PC-9 (cell line): ENCODE data around the gene LAMB4. TPM values are rescaled to one million over a fixed set of nuclear protein-coding genes. Genes with fewer than 3 reads are reported as not detected.
A peak's percentile ranks its signal among the peaks of the same experiment; 100 is the strongest.

Source experiments
- BruUV-seq: library from RNA; stranded (reverse); fragments of 400-500 nt; replicated peaks from 2 replicates; lab custom pipeline; 2021; lab: Mats Ljungman, UMichigan
- CTCF ChIA-PET: fragments of 300-600 bp; sonication (Branson Sonifier 250); formaldehyde crosslinking; loops from one replicate; lab custom pipeline; 2022; ENCODE audit warnings: antibody characterized with exemption; lab: Charles Lee
- POLR2A ChIA-PET: fragments of 300-600 bp; sonication (Branson Sonifier 250); formaldehyde crosslinking; loops from one replicate; lab custom pipeline; 2022; ENCODE audit warnings: antibody characterized with exemption; ENCODE audit not compliant: unreplicated experiment; lab: Charles Lee
- DNase-seq, 2 experiments: peaks; one replicate each; pipeline versions ENCODE4 v3.0.0 to v3.0.0-alpha.2; 2015 to 2022; ENCODE audit warnings: mixed read lengths in 1 of 2
- H2AFZ ChIP-seq: fragments of 200-600 bp; sonication (generic); 2 replicates; pipeline ENCODE4 v1.8.1; 2017; ENCODE audit warnings: antibody characterized with exemption
- H3F3A ChIP-seq: fragments of 200-600 bp; sonication (generic); 2 replicates; pipeline ENCODE4 v1.8.1; 2017; ENCODE audit warnings: antibody characterized with exemption, mild to moderate bottlenecking, low read depth; ENCODE audit not compliant: insufficient read depth
- H3K27ac ChIP-seq: fragments of 200-600 bp; sonication (generic); 2 replicates; pipeline ENCODE4 v1.6.1; 2016; ENCODE audit warnings: mixed run types
- H3K27me3 ChIP-seq: fragments of 200-600 bp; sonication (generic); 2 replicates; pipeline ENCODE4 v1.6.1; 2016; ENCODE audit warnings: low read depth, mixed run types; ENCODE audit not compliant: insufficient read depth
- H3K36me3 ChIP-seq: fragments of 200-600 bp; sonication (generic); 2 replicates; pipeline ENCODE4 v1.6.1; 2016; ENCODE audit warnings: low read depth, mixed run types
- H3K4me1 ChIP-seq: fragments of 200-600 bp; sonication (generic); replicated peaks from 2 replicates; pipeline ENCODE4 v1.6.1; 2016; ENCODE audit warnings: mixed run types; ENCODE audit not compliant: insufficient read depth
- H3K4me2 ChIP-seq: fragments of 200-600 bp; sonication (generic); 2 replicates; pipeline ENCODE4 v1.6.1; 2017; ENCODE audit warnings: mixed run types
- H3K4me3 ChIP-seq: fragments of 200-600 bp; sonication (generic); 2 replicates; pipeline ENCODE4 v1.6.1; 2016; ENCODE audit warnings: mixed run types
- H3K79me2 ChIP-seq: fragments of 200-600 bp; sonication (generic); 2 replicates; pipeline ENCODE4 v1.6.1; 2017; ENCODE audit warnings: low read depth, mixed run types
- H3K9me2 ChIP-seq: fragments of 200-600 bp; sonication (generic); 2 replicates; pipeline ENCODE4 v1.8.1; 2017; ENCODE audit warnings: mild to moderate bottlenecking; ENCODE audit not compliant: insufficient read depth
- H3K9me3 ChIP-seq: fragments of 200-600 bp; sonication (generic); 2 replicates; pipeline ENCODE4 v1.8.1; 2016; ENCODE audit warnings: low read depth; ENCODE audit not compliant: insufficient read depth
- H4K20me1 ChIP-seq: fragments of 200-600 bp; sonication (generic); 2 replicates; pipeline ENCODE4 v1.8.1; 2017; ENCODE audit not compliant: insufficient read depth
- EZH2 ChIP-seq: fragments of 200-600 bp; sonication (generic); IDR thresholded peaks from 2 replicates; pipeline ENCODE4 v1.8.0; 2017; ENCODE audit warnings: antibody characterized with exemption, low read depth
- intact Hi-C: fragments of 100-400 bp; cut with micrococcal nuclease; formaldehyde crosslinking; loops from one replicate; pipeline ENCODE4 v1.10.0; 2022; ENCODE audit not compliant: unreplicated experiment
- total RNA-seq: library from RNA; stranded (reverse); gene quantifications from 2 replicates; pipeline ENCODE4 v1.2.3, GENCODE V29; 2021
- TF ChIP-seq, protein P1 (sequence below): fragments of 200-600 bp; sonication (generic); conservative IDR thresholded peaks from 2 replicates; pipeline ENCODE4 v1.6.1; 2017; ENCODE audit warnings: mixed run types, antibody characterized with exemption, mild to moderate bottlenecking, moderate library complexity

Gene LAMB4
- total RNA-seq, 1 experiment from 2014 or later = 0.83 TPM

DNA sequence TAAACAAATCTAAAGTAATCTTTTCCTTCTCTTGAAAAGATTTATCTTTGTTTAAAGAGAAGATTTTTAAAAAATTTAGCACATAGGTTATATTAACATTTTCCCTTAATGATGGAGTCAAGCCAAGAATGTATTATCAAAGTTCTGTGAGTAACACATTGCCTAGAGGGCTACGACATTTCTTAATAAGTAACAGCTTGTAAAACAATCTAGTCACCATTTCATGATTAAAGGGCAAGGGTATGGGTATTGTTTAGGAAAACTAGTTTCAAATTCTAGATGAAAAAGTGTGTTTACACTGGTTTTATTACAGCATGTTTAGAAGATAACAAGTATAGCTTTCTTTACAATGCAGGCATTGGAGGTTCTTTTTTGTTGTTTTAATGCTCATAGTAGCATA, 28.6 kb upstream of the LAMB4 start:
- DNase-seq = peak in 1 of 2 experiments; percentile 80
- H3K27me3 ChIP-seq = no peaks in the 10 kb centered on the region
- H3K4me1 ChIP-seq = peaks cover 23% of the 10 kb centered on the region
- TF ChIP-seq, protein P1, sequence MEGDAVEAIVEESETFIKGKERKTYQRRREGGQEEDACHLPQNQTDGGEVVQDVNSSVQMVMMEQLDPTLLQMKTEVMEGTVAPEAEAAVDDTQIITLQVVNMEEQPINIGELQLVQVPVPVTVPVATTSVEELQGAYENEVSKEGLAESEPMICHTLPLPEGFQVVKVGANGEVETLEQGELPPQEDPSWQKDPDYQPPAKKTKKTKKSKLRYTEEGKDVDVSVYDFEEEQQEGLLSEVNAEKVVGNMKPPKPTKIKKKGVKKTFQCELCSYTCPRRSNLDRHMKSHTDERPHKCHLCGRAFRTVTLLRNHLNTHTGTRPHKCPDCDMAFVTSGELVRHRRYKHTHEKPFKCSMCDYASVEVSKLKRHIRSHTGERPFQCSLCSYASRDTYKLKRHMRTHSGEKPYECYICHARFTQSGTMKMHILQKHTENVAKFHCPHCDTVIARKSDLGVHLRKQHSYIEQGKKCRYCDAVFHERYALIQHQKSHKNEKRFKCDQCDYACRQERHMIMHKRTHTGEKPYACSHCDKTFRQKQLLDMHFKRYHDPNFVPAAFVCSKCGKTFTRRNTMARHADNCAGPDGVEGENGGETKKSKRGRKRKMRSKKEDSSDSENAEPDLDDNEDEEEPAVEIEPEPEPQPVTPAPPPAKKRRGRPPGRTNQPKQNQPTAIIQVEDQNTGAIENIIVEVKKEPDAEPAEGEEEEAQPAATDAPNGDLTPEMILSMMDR = no peak
- TF ChIP-seq EZH2 = no peak
- no TSS peak for BruUV-seq
- peak overlapping the region; percentile 13 for H3K4me2 ChIP-seq
- H4K20me1 ChIP-seq = no peaks in the 10 kb centered on the region
- H3F3A ChIP-seq = peaks cover 5% of the 10 kb centered on the region; the same call in 1 of the 2 replicates
- no peaks in the 10 kb centered on the region for H3K9me3 ChIP-seq
- H3K9me2 ChIP-seq = no peaks in the 10 kb centered on the region
- ChIA-PET CTCF (no interaction called here), POLR2A (no interaction called here)
- intact Hi-C loops = no loop called here
- no peaks in the 10 kb centered on the region; the same call in 1 of the 2 replicates for H3K36me3 ChIP-seq
- no peak overlapping the region for H2AFZ ChIP-seq
- H3K4me3 ChIP-seq = no peak overlapping the region
- no peak overlapping the region for H3K27ac ChIP-seq
- H3K79me2 ChIP-seq = no peaks in the 10 kb centered on the region

DNA sequence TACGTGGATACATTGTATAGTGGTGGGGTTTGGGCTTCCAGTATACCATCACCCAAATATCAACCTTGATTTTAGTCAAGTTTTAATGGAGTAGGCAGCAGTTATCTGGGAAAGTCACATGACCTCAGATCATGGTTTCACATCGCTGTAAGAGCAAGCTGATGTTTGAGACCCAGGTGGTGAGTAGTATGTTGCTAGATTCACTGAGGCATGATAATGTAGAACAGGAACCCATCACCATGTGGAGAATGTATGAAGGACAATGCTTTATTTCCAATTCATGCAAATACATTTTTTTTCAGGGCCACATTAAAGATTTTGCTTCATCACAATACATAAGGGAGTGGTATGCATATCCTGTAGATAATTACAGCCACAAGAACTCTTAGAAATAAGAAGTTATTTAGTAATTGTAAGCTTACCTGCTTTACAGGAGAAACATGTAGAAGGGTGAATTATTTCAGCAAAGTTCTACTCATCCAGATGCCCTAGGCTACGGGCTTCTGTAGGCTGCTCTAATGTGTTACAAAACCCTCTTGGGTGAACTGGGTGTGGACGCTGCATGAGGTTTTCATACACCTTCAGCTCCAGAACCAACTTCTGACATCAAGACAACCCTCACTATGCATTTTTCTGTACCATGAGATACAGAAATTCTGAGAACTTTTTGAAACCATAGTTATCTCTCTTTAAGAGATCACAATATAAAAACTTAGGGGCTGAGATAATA, 27.6 kb upstream of the LAMB4 start:
- H3F3A ChIP-seq = peaks cover 5% of the 10 kb centered on the region; the same call in 1 of the 2 replicates
- no peaks in the 10 kb centered on the region for H4K20me1 ChIP-seq
- no peak overlapping the region for H2AFZ ChIP-seq
- H3K4me2 ChIP-seq = peak overlapping the region; percentile 13
- no peaks in the 10 kb centered on the region for H3K79me2 ChIP-seq
- no peaks in the 10 kb centered on the region; the same call in 1 of the 2 replicates for H3K36me3 ChIP-seq
- ChIA-PET CTCF (no interaction called here), POLR2A (no interaction called here)
- intact Hi-C loops = no loop called here
- peaks cover 23% of the 10 kb centered on the region for H3K4me1 ChIP-seq
- H3K27me3 ChIP-seq = no peaks in the 10 kb centered on the region
- H3K9me2 ChIP-seq = no peaks in the 10 kb centered on the region
- no peak overlapping the region for H3K4me3 ChIP-seq
- H3K9me3 ChIP-seq = no peaks in the 10 kb centered on the region
- no TSS peak for BruUV-seq
- H3K27ac ChIP-seq = no peak overlapping the region
- DNase-seq = peak in 1 of 2 experiments; percentile 50
- no peak for TF ChIP-seq EZH2
- TF ChIP-seq, protein P1 = no peak

DNA sequence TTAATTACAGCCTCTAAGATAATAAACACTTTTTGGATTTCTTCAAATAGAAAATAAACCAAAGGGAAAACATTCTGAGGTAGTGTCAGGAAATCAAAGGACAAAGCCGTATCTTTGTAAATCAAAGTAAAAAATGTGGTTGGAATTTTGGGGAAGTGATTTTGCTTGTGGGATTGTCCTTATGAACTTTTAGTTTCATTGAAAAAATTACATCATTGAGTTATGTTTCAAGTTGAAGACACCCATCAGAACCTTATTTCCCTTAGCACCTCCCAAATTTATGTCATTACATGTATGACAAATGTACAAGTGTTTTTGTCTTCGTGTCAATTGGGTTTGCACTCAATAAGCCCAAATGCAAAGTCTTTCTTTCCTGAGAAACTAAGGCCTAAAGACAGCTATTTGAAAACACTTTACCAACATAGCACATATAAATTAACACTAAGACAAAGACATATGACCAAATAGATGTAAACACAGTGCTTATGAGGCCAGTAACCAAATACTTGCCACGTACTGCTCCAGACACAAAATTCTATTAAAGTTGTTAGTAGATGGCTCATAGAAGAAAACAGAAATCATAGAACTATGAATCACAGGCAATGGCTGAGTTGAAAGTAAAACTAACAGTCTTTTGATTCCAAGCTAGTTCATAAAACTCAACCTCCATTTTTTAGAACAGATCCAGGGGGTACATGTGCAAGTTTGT, 26.9 kb upstream of the LAMB4 start:
- BruUV-seq = no TSS peak
- intact Hi-C loops = no loop called here
- H3K4me2 ChIP-seq = no peak overlapping the region
- no peaks in the 10 kb centered on the region for H3K27me3 ChIP-seq
- no peak overlapping the region for H3K4me3 ChIP-seq
- no peaks in the 10 kb centered on the region for H3K9me2 ChIP-seq
- H3K9me3 ChIP-seq = no peaks in the 10 kb centered on the region
- TF ChIP-seq, protein P1 = no peak
- no peak for TF ChIP-seq EZH2
- no peak overlapping the region for H2AFZ ChIP-seq
- POLR2A ChIA-PET = no interaction called here
- H3K79me2 ChIP-seq = no peaks in the 10 kb centered on the region
- no peak overlapping the region for H3K27ac ChIP-seq
- H3F3A ChIP-seq = peaks cover 5% of the 10 kb centered on the region; the same call in 1 of the 2 replicates
- H3K4me1 ChIP-seq = peaks cover 23% of the 10 kb centered on the region
- no peaks in the 10 kb centered on the region for H4K20me1 ChIP-seq
- H3K36me3 ChIP-seq = no peaks in the 10 kb centered on the region; the same call in 1 of the 2 replicates
- no peak for DNase-seq
- CTCF ChIA-PET = no interaction called here
